ES-I3 (cell line): ENCODE results near the gene SLIT1.

Experiments
- H3K36me3 ChIP-seq: 2 replicates; pipeline ENCODE4 v1.6.1; 2013; ENCODE audit warnings: mild to moderate bottlenecking, low read length, control low read depth, moderate library complexity; ENCODE audit not compliant: insufficient read depth
- H3K4me1 ChIP-seq: 2 replicates; pipeline ENCODE4 v1.6.1; 2013; ENCODE audit warnings: mild to moderate bottlenecking, control low read depth, low read length; ENCODE audit not compliant: insufficient read depth
- H3K9ac ChIP-seq: 2 replicates; pipeline ENCODE4 v1.6.1; 2013; ENCODE audit warnings: low read depth, mild to moderate bottlenecking, low read length, moderate library complexity
- H3K9me3 ChIP-seq: 2 replicates; pipeline ENCODE4 v1.6.1; 2013; ENCODE audit warnings: mild to moderate bottlenecking, low read length, moderate library complexity; ENCODE audit not compliant: control insufficient read depth, insufficient read depth

Gene SLIT1

DNA sequence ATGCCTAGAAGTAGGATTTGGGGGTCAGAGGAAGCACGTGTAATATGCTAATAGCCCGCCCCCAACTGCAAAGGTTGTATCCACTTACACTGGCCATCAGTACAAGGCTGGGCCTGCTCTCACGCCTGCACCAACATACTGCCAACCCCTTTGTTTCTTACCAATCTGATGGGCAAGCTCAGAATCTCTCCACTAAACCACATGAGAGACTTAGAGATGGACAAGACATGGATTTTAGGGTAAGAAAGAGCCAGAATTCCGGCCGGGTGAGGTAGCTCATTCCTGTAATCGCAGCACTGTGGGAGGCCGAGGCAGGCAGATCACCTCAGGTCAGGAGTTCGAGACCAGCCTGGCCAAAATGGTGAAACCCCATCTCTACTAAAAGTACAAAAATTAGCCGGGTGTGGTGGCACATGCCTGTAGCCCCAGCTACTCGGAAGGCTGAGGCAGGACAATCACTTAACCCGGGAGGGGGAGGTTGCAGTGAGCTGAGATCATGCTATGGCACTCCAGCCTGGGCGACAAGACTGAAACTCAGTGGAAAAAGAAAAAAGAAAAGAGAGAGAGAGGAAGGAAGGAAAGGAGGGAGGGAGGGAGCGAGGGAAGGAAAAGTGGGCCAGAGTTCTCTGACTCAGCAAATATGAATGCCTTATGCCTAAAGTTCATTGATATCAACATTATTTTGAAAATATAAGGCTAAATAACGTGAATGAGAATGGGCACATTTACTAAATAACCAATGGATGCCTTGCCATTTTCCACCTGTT is 162.2 kb downstream of the SLIT1 start:
- H3K4me1 ChIP-seq = no peaks in the 10 kb centered on the region; the same call in 1 of the 2 replicates
- H3K36me3 ChIP-seq = no peaks in the 10 kb centered on the region
- H3K9ac ChIP-seq = no peak overlapping the region
- no peaks in the 10 kb centered on the region for H3K9me3 ChIP-seq

DNA sequence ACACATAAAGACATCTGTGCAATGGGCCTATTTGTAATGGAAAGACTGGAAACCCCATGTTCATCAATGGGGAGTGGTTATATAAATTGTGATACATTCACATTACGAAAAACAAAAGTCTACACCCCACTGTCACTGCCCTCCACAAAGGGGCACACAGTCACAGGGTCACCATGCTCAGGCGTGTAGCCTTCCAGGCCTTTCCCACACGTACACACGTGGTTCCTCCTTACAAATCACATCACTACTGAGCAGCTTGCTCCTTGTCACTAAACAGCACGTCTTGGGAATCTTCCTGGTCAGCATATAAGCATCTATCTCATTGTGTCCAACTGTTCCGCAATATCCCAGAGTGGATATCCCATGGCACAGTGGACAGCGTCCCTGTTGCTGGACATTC is 163.1 kb downstream of the SLIT1 start:
- Histone ChIP-seq H3K36me3 (no peaks in the 10 kb centered on the region), H3K9me3 (no peaks in the 10 kb centered on the region), H3K4me1 (no peaks in the 10 kb centered on the region; the same call in 1 of the 2 replicates), H3K9ac (no peak overlapping the region)

GRCh38 chr10:97020452-97021400 is 165.0 kb downstream of the SLIT1 start:
- Histone ChIP-seq H3K4me1 (no peaks in the 10 kb centered on the region; the same call in 1 of the 2 replicates), H3K36me3 (no peaks in the 10 kb centered on the region), H3K9ac (no peak overlapping the region), H3K9me3 (no peaks in the 10 kb centered on the region)

DNA sequence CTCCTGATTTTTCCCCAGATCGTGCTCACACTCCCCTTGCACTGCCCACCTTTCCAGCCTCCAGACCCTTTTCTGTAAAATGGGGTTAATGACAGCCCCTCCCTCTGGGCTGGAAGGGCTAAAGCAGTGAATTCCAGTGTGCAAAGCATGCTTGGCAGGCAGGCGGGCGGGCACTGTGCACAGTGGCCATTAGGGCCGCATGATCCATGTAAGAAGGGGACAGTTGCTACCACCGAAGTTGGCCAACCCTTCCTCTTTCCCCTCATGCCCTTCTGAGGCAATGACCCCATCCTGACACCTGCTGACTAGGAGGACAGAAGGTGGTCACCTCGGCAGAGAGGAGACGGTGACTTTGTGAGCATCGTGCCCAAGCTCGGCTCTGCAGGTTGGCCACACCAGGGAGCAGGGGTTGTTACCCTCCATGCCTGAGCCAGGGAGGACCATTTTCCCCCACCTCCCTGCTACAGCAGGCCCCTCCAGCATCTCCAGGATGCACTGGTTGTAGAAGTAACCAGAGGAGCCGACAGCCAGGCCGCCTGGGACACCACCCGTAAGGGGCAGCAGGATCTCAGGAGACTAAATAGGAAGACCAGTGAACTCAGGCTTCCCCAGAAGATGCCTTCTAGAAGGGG is 166.4 kb downstream of the SLIT1 start:
- Histone ChIP-seq H3K9ac (no peak overlapping the region), H3K36me3 (no peaks in the 10 kb centered on the region), H3K9me3 (no peaks in the 10 kb centered on the region), H3K4me1 (no peaks in the 10 kb centered on the region; the same call in 1 of the 2 replicates)

- Histone ChIP-seq H3K9ac (no peak overlapping the region), H3K36me3 (no peaks in the 10 kb centered on the region), H3K9me3 (no peaks in the 10 kb centered on the region), H3K4me1 (no peaks in the 10 kb centered on the region)
These were observed 167.2 kb downstream of the SLIT1 start for GRCh38 chr10:97018251-97019212.

- no peaks in the 10 kb centered on the region for H3K4me1 ChIP-seq
- H3K9me3 ChIP-seq = no peaks in the 10 kb centered on the region
- no peaks in the 10 kb centered on the region for H3K36me3 ChIP-seq
- H3K9ac ChIP-seq = no peak overlapping the region
These were observed 168.3 kb downstream of the SLIT1 start for GRCh38 chr10:97017474-97017903.

GRCh38 chr10:97016728-97017473 is 168.9 kb downstream of the SLIT1 start:
- Histone ChIP-seq H3K36me3 (no peaks in the 10 kb centered on the region), H3K4me1 (no peaks in the 10 kb centered on the region), H3K9me3 (no peaks in the 10 kb centered on the region), H3K9ac (no peak overlapping the region)

GRCh38 chr10:97015240-97015639 is 170.5 kb downstream of the SLIT1 start:
- H3K36me3 ChIP-seq = no peaks in the 10 kb centered on the region
- no peaks in the 10 kb centered on the region for H3K4me1 ChIP-seq
- no peaks in the 10 kb centered on the region for H3K9me3 ChIP-seq
- no peak overlapping the region for H3K9ac ChIP-seq

- Histone ChIP-seq H3K36me3 (no peaks in the 10 kb centered on the region), H3K9me3 (no peaks in the 10 kb centered on the region), H3K9ac (no peak overlapping the region), H3K4me1 (no peaks in the 10 kb centered on the region)
These were observed 171.8 kb downstream of the SLIT1 start for GRCh38 chr10:97013983-97014382.

GRCh38 chr10:97013568-97013967 is 172.2 kb downstream of the SLIT1 start:
- H3K9me3 ChIP-seq = no peaks in the 10 kb centered on the region
- H3K36me3 ChIP-seq = no peaks in the 10 kb centered on the region
- H3K4me1 ChIP-seq = no peaks in the 10 kb centered on the region
- H3K9ac ChIP-seq = no peak overlapping the region

- H3K4me1 ChIP-seq = no peaks in the 10 kb centered on the region
- H3K9ac ChIP-seq = no peak overlapping the region
- no peaks in the 10 kb centered on the region for H3K36me3 ChIP-seq
- H3K9me3 ChIP-seq = no peaks in the 10 kb centered on the region
These were observed 173.3 kb downstream of the SLIT1 start for GRCh38 chr10:97012470-97012869.

DNA sequence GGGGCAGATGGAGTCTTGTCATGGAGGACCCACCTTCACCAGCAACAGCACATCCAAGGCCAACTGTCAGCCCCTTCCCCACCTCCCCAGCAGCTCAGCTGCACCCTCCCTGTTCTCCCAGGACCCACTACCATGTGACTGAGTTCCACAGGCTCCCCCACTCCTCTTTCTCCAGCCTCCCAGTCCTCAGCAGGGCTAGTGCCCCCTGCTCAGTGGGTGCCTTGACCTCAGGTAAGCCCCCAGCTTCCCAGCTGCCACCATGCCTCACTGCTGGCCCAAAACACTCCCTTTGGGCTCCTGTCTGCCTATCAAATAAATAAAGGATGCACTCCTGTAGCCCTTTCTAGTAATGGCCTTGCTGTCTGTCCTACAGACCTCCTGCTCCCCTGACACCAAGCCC is 174.4 kb downstream of the SLIT1 start:
- Histone ChIP-seq H3K9ac (no peak overlapping the region), H3K4me1 (no peaks in the 10 kb centered on the region), H3K36me3 (no peaks in the 10 kb centered on the region), H3K9me3 (no peaks in the 10 kb centered on the region; the same call in 1 of the 2 replicates)

GRCh38 chr10:97010695-97011206 is 175.0 kb downstream of the SLIT1 start:
- Histone ChIP-seq H3K9me3 (no peaks in the 10 kb centered on the region; the same call in 1 of the 2 replicates), H3K36me3 (no peaks in the 10 kb centered on the region), H3K4me1 (no peaks in the 10 kb centered on the region), H3K9ac (no peak overlapping the region)
